Tibial nerve (tissue), 4 donors: ENCODE results near the gene TP63. TPM values are rescaled to one million over a fixed set of nuclear protein-coding genes. Genes with fewer than 3 reads are reported as not detected.
"Not testable (repeated sequence)": the region's sequence is repeated elsewhere in the genome, so short reads cannot be mapped to it uniquely, and the experiment has no call there.

Experiments
- DNase-seq, 2 donors: peaks; one replicate each; pipeline ENCODE4 v3.0.0-alpha.2; 2019; ENCODE audit warnings: low spot score in 2 of 2
- H3K27ac ChIP-seq, 4 donors: fragments of 200-600 bp; sonication (generic) in 3 of 4; one replicate each; pipeline ENCODE4 v1.5.1; 2017 to 2019; ENCODE audit warnings: mild to moderate bottlenecking in 1 of 4
- H3K27me3 ChIP-seq, 2 donors: fragments of 200-600 bp; sonication (generic) in 1 of 2; one replicate each; pipeline versions ENCODE4 v1.5.1 to v1.6.0; 2017 to 2019
- H3K36me3 ChIP-seq, 3 donors: fragments of 200-600 bp; sonication (generic); one replicate each; pipeline ENCODE4 v1.5.1; 2018 to 2019
- H3K4me1 ChIP-seq, 4 donors: fragments of 200-600 bp; sonication (generic) in 3 of 4; one replicate each; pipeline ENCODE4 v1.5.1; 2017 to 2019
- H3K4me3 ChIP-seq, 4 donors: fragments of 200-600 bp; sonication (generic) in 3 of 4; one replicate each; pipeline ENCODE4 v1.5.1; 2017 to 2019; ENCODE audit warnings: mild to moderate bottlenecking in 1 of 4, moderate library complexity in 1 of 4
- H3K9me3 ChIP-seq, 4 donors: fragments of 200-600 bp; sonication (generic) in 3 of 4; one replicate each; pipeline ENCODE4 v1.5.1; 2017 to 2019
- CTCF ChIP-seq, 5 experiments: fragments of 200-600 bp in 3 of 5; fragments of 450-650 bp in 2 of 5; sonication (generic) in 3 of 5; IDR thresholded peaks; one replicate each; pipeline ENCODE4 v1.5.1; 2016 to 2019; ENCODE audit warnings: antibody characterized with exemption in 5 of 5, mild to moderate bottlenecking in 3 of 5, moderate library complexity in 2 of 5
- EP300 ChIP-seq, 2 donors: sonication (generic); formaldehyde crosslinking; IDR thresholded peaks; one replicate each; pipeline ENCODE4 v1.6.1; 2017; ENCODE audit warnings: antibody characterized with exemption in 2 of 2, mild to moderate bottlenecking in 1 of 2
- POLR2A ChIP-seq, 2 donors: fragments of 450-650 bp; IDR thresholded peaks; one replicate each; pipeline ENCODE4 v1.6.1; 2017; ENCODE audit warnings: antibody characterized with exemption in 2 of 2, mild to moderate bottlenecking in 2 of 2, moderate library complexity in 2 of 2
- WGBS, 2 donors: methylation state at CpG; one replicate each; pipeline ENCODE4 v1.1.5; 2018; 5-methylcytosine and 5-hydroxymethylcytosine counted together
- total RNA-seq, 4 donors: library from RNA; depleted of rRNA; stranded (reverse); fragments of >200 nt; gene quantifications; one replicate each; pipeline ENCODE4 v1.1.0, GENCODE V29; 2016

The TP63 gene
- total RNA-seq, 4 donors from 2014 or later = 1.7 to 7.5 (median 4.2) TPM; not detected in 1

GRCh38 chr3:189597918-189598317, 33.3 kb upstream of the TP63 start:
- 73 to 89% methylated on average over 2 of the region's 2 CpGs for WGBS, 2 donors
- TF ChIP-seq EP300 (IDR thresholded peaks at IDR 0.05) (no peak), CTCF (IDR thresholded peaks at IDR 0.05) (no peak), POLR2A (IDR thresholded peaks at IDR 0.05) (no peak)
- H3K4me3 ChIP-seq = no peak overlapping the region
- DNase-seq = no peak
- H3K4me1 ChIP-seq = no peaks in the 10 kb centered on the region
- H3K36me3 ChIP-seq = no peaks in the 10 kb centered on the region
- H3K9me3 ChIP-seq = peaks cover 0 to 2% (median 0%) of the 10 kb centered on the region in 4 donors
- no peak overlapping the region for H3K27ac ChIP-seq
- no peaks in the 10 kb centered on the region for H3K27me3 ChIP-seq

DNA sequence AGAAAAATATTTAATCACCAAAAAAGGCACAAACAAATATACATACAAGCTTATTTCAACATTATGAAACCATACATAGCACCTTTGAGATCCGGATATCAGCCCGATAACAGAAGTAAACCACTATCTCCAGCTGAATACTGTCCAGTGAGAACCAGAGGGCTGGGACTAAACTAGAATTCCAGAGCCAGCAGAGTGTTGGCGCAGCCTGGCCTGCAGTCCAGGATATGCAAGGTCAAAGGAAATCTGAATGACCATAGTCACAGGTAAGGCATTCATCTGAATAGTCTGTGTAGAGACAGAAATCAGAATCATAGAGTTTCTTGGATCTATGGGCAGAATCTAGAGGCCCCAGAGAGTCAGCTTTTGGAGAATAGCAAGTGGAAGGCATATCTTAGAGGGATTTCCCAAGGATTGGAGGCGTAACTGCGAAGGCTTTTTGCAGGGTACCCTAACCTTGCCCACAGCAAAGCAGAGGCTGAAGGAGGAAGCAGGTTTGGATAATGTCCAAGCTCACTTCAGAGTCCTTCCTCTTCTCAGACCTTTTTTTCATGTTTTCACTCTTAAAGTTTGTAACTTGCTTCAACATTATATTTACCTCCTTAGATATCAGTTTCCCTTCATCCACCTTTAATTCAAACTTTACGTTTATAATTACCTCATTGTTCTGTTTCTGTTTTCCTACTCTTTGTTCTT, 32.5 kb upstream of the TP63 start:
- Histone ChIP-seq H3K27ac (no peak overlapping the region), H3K4me1 (no peaks in the 10 kb centered on the region), H3K9me3 (no peaks in the 10 kb centered on the region), H3K36me3 (no peaks in the 10 kb centered on the region), H3K4me3 (no peak overlapping the region), H3K27me3 (no peaks in the 10 kb centered on the region)
- no peak for DNase-seq
- 86 to 88% methylated on average over 6 of the region's 6 CpGs for WGBS, 2 donors
- TF ChIP-seq EP300 (IDR thresholded peaks at IDR 0.05) (no peak), POLR2A (IDR thresholded peaks at IDR 0.05) (no peak), CTCF (IDR thresholded peaks at IDR 0.05) (no peak)

DNA sequence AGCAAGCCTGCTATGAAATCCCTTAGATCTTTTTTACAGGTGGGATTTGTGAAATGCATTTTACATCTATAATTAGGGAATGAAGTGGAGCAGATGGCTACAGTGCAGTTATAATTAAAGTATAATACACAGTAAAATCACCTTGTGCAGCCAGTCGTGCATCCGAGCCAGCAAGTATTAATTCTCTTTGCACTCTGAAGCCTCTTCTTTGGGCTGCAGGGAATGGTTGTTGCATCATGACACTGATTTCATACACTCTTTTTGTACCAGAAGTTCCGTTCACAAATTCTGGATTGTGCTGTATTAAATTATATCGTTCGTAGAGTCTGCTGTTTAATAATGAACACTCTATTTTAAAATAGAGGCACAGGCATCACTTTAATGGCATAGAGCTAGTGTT, 28.7 kb upstream of the TP63 start:
- no peak for TF ChIP-seq CTCF (IDR thresholded peaks at IDR 0.05)
- no peak for TF ChIP-seq POLR2A (IDR thresholded peaks at IDR 0.05)
- no peak for TF ChIP-seq EP300 (IDR thresholded peaks at IDR 0.05)
- Histone ChIP-seq H3K4me3 (no peak overlapping the region), H3K9me3 (peaks cover 0 to 9% (median 0%) of the 10 kb centered on the region in 4 donors), H3K4me1 (no peaks in the 10 kb centered on the region), H3K27me3 (no peaks in the 10 kb centered on the region), H3K36me3 (no peaks in the 10 kb centered on the region), H3K27ac (no peak overlapping the region)
- 89 to 92% methylated on average over 5 of the region's 5 CpGs for WGBS, 2 donors
- no peak for DNase-seq

- Histone ChIP-seq H3K36me3 (no peaks in the 10 kb centered on the region), H3K27me3 (no peaks in the 10 kb centered on the region), H3K4me3 (no peak overlapping the region), H3K27ac (no peak overlapping the region), H3K9me3 (peaks cover 0 to 9% (median 0%) of the 10 kb centered on the region in 4 donors), H3K4me1 (no peaks in the 10 kb centered on the region)
- no peak for DNase-seq
- TF ChIP-seq CTCF (IDR thresholded peaks at IDR 0.05) = no peak
- no peak for TF ChIP-seq EP300 (IDR thresholded peaks at IDR 0.05)
- no peak for TF ChIP-seq POLR2A (IDR thresholded peaks at IDR 0.05)
- 96 to 97% methylated on average over 2 of the region's 2 CpGs for WGBS, 2 donors
Measured at GRCh38 chr3:189605717-189606116, 25.5 kb upstream of the TP63 start.

- Histone ChIP-seq H3K27me3 (no peaks in the 10 kb centered on the region), H3K36me3 (no peaks in the 10 kb centered on the region), H3K4me1 (no peaks in the 10 kb centered on the region), H3K4me3 (no peak overlapping the region), H3K9me3 (peaks cover 0 to 10% (median 0%) of the 10 kb centered on the region in 4 donors), H3K27ac (no peak overlapping the region)
- DNase-seq = no peak
- TF ChIP-seq EP300 (IDR thresholded peaks at IDR 0.05) (no peak), CTCF (IDR thresholded peaks at IDR 0.05) (no peak), POLR2A (IDR thresholded peaks at IDR 0.05) (no peak)
- 98 to 99% methylated on average over 4 of the region's 4 CpGs for WGBS, 2 donors
Measured at GRCh38 chr3:189606774-189607173, 24.4 kb upstream of the TP63 start.

DNA sequence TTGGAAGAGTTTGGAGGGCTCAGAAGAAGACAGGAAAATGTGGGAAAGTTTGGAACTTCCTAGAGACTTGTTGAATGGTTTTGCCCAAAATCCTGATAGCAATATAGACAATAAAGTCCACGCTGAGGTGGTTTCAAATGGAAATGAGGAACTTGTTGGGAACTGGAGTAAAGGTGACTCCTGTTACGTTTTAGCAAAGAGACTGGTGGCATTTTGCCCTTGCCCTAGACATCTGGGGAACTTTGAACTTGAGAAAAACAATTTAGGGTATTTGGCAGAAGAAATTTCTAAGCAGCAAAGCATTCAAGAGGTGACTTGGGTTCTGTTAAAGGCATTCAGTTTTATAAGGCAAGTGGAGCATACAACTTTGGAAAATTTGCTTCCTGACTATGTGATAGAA, 18.5 kb upstream of the TP63 start:
- 25 to 90% methylated on average over 2 of the region's 2 CpGs for WGBS, 2 donors
- H3K27ac ChIP-seq, H3K4me1 ChIP-seq, H3K4me3 ChIP-seq, H3K36me3 ChIP-seq, DNase-seq, H3K27me3 ChIP-seq, H3K9me3 ChIP-seq: not testable (repeated sequence)
